A673 (cell line): Measurements from ENCODE around the gene PHAX. TPM values are rescaled to one million over a fixed set of nuclear protein-coding genes. Genes with fewer than 3 reads are reported as not detected.
"Not testable (repeated sequence)": the region's sequence is repeated elsewhere in the genome, so short reads cannot be mapped to it uniquely, and the experiment has no call there.

ENCODE experiments used
- BruUV-seq: library from RNA; stranded (reverse); fragments of 400-500 nt; replicated peaks from 2 replicates; lab custom pipeline; 2021; lab: Mats Ljungman, UMichigan
- CTCF ChIA-PET: fragments of 300-600 bp; sonication (Branson Sonifier 250); formaldehyde crosslinking; loops from one replicate; lab custom pipeline; 2022; ENCODE audit warnings: antibody characterized with exemption; lab: Charles Lee
- POLR2A ChIA-PET: fragments of 300-600 bp; sonication (Branson Sonifier 250); formaldehyde crosslinking; loops from one replicate; lab custom pipeline; 2022; ENCODE audit warnings: antibody characterized with exemption; ENCODE audit not compliant: low non-redundant PET; lab: Charles Lee
- DNase-seq: peaks from one replicate; pipeline ENCODE4 v3.0.0-alpha.2; 2015; ENCODE audit warnings: low spot score
- H3K27ac ChIP-seq: fragments of 200-600 bp; sonication (generic); 2 replicates; pipeline ENCODE4 v1.5.1; 2016; ENCODE audit warnings: mixed run types, low read depth, mild to moderate bottlenecking, mixed read lengths, antibody characterized with exemption, low read length; ENCODE audit not compliant: poor library complexity, severe bottlenecking
- H3K27me3 ChIP-seq: fragments of 200-600 bp; sonication (generic); replicated peaks from 2 replicates; pipeline ENCODE4 v1.6.1; 2017; ENCODE audit warnings: mixed run types, low read depth, mild to moderate bottlenecking, mixed read lengths, antibody characterized with exemption, low read length; ENCODE audit not compliant: insufficient read depth, poor library complexity
- H3K36me3 ChIP-seq: fragments of 200-600 bp; sonication (generic); 2 replicates; pipeline ENCODE4 v1.6.1; 2016; ENCODE audit warnings: mixed run types, mild to moderate bottlenecking, mixed read lengths, antibody characterized with exemption, low read length; ENCODE audit not compliant: insufficient read depth, poor library complexity, severe bottlenecking
- H3K4me1 ChIP-seq: fragments of 200-600 bp; sonication (generic); 2 replicates; pipeline ENCODE4 v1.6.1; 2017; ENCODE audit warnings: mixed run types, mild to moderate bottlenecking, mixed read lengths, antibody characterized with exemption, low read length; ENCODE audit not compliant: insufficient read depth, poor library complexity, severe bottlenecking
- H3K4me3 ChIP-seq: fragments of 200-600 bp; sonication (generic); 2 replicates; pipeline ENCODE4 v1.5.1; 2016; ENCODE audit warnings: low read depth, mixed run types, mild to moderate bottlenecking, mixed read lengths, low read length; ENCODE audit not compliant: poor library complexity, severe bottlenecking
- H3K9me3 ChIP-seq: fragments of 200-600 bp; sonication (generic); 2 replicates; pipeline ENCODE4 v1.6.1; 2016; ENCODE audit warnings: mixed run types, low read depth, mild to moderate bottlenecking, mixed read lengths, antibody characterized with exemption, low read length; ENCODE audit not compliant: poor library complexity, severe bottlenecking
- CTCF ChIP-seq: fragments of 300-800, 200-600 bp; sonication (generic); conservative IDR thresholded peaks from 2 replicates; pipeline ENCODE4 v1.5.1; 2017; ENCODE audit warnings: low read depth, mild to moderate bottlenecking, antibody characterized with exemption, low read length, moderate library complexity, mixed read lengths
- EZH2 ChIP-seq: fragments of 200-600 bp; sonication (generic); IDR thresholded peaks from 2 replicates; pipeline ENCODE4 v1.6.1; 2017; ENCODE audit warnings: borderline replicate concordance, low read depth, mild to moderate bottlenecking, mixed read lengths, antibody characterized with exemption, low read length; ENCODE audit not compliant: poor library complexity, severe bottlenecking
- intact Hi-C: fragments of 100-400 bp; cut with micrococcal nuclease; formaldehyde crosslinking; loops from one replicate; pipeline ENCODE4 v1.10.0; 2022; ENCODE audit not compliant: unreplicated experiment
- total RNA-seq: library from RNA; stranded (reverse); gene quantifications from 2 replicates; pipeline ENCODE4 v1.2.3, GENCODE V29; 2021

The PHAX gene
- total RNA-seq, 1 experiment from 2014 or later, result 71.3 TPM

GRCh38 chr5:126610616-126611015, 9.9 kb downstream of the PHAX start:
- Histone ChIP-seq H3K27me3 (no peaks in the 10 kb centered on the region), H3K9me3 (no peaks in the 10 kb centered on the region), H3K4me1 (no peaks in the 10 kb centered on the region), H3K36me3 (peaks cover 43% of the 10 kb centered on the region), H3K4me3 (no peak overlapping the region), H3K27ac (no peak overlapping the region)
- intact Hi-C loops, result no loop called here
- CTCF ChIA-PET, result no interaction called here
- TF ChIP-seq CTCF (no peak), EZH2 (no peak)
- no peak for DNase-seq
- no TSS peak for BruUV-seq
- POLR2A ChIA-PET, result no interaction called here

- no peak for DNase-seq
- intact Hi-C loops, result no loop called here
- ChIA-PET CTCF (no interaction called here), POLR2A (no interaction called here)
- Histone ChIP-seq H3K27me3 (no peaks in the 10 kb centered on the region), H3K4me3 (no peak overlapping the region), H3K9me3 (no peaks in the 10 kb centered on the region), H3K36me3 (peaks cover 41% of the 10 kb centered on the region), H3K4me1 (no peaks in the 10 kb centered on the region), H3K27ac (no peak overlapping the region)
- BruUV-seq, result no TSS peak
- TF ChIP-seq CTCF (no peak), EZH2 (no peak)
Measured at GRCh38 chr5:126613941-126614592, 13.3 kb downstream of the PHAX start.

GRCh38 chr5:126615286-126615685, 14.5 kb downstream of the PHAX start:
- Histone ChIP-seq H3K4me3 (no peak overlapping the region), H3K9me3 (no peaks in the 10 kb centered on the region), H3K36me3 (peaks cover 46% of the 10 kb centered on the region), H3K27ac (no peak overlapping the region), H3K4me1 (no peaks in the 10 kb centered on the region), H3K27me3 (no peaks in the 10 kb centered on the region)
- POLR2A ChIA-PET, result no interaction called here
- TF ChIP-seq EZH2, result no peak
- TF ChIP-seq CTCF, result no peak
- DNase-seq, result no peak
- CTCF ChIA-PET, result no interaction called here
- no TSS peak for BruUV-seq
- intact Hi-C loops, result no loop called here

GRCh38 chr5:126617603-126618002, 16.9 kb downstream of the PHAX start:
- CTCF ChIA-PET, H3K9me3 ChIP-seq: not testable (repeated sequence)

More at GRCh38 chr5:126617603-126618002, 16.9 kb downstream of the PHAX start:
- H3K27me3 ChIP-seq, DNase-seq, H3K4me1 ChIP-seq, BruUV-seq, H3K27ac ChIP-seq, POLR2A ChIA-PET, H3K4me3 ChIP-seq, intact Hi-C loops: not testable (repeated sequence)
- peaks cover 36% of the 10 kb centered on the region for H3K36me3 ChIP-seq
